Activated CD4-positive, alpha-beta T cell treated with anti-CD3 and anti-CD28 coated beads for 48 hours (primary cell): Measurements from ENCODE around the gene TVP23C.
A peak's percentile ranks its signal among the peaks of the same experiment; 100 is the strongest.

ENCODE experiments used
- DNase-seq: peaks from one replicate; pipeline ENCODE4 v3.0.0-alpha.2; 2020

TVP23C gene

GRCh38 chr17:15494821-15495220 is 68.5 kb downstream of the TVP23C start:
- DNase-seq, result no peak

- DNase-seq, result no peak
Observed at GRCh38 chr17:15493693-15494035, 69.6 kb downstream of the TVP23C start.

GRCh38 chr17:15492791-15493692 is 70.2 kb downstream of the TVP23C start:
- DNase-seq, result no peak

GRCh38 chr17:15492186-15492585 is 71.1 kb downstream of the TVP23C start:
- no peak for DNase-seq

GRCh38 chr17:15490634-15491261 is 72.5 kb downstream of the TVP23C start:
- DNase-seq, result peak; percentile 71

- DNase-seq, result no peak
Observed at GRCh38 chr17:15488557-15488956, 74.7 kb downstream of the TVP23C start.

- no peak for DNase-seq
Observed at GRCh38 chr17:15485045-15485444, 78.2 kb downstream of the TVP23C start.

GRCh38 chr17:15483431-15483830 is 79.9 kb downstream of the TVP23C start:
- DNase-seq, result no peak

GRCh38 chr17:15482476-15482875 is 80.8 kb downstream of the TVP23C start:
- DNase-seq, result no peak

GRCh38 chr17:15481481-15481880 is 81.8 kb downstream of the TVP23C start:
- DNase-seq, result no peak

GRCh38 chr17:15480204-15480603 is 83.1 kb downstream of the TVP23C start:
- DNase-seq, result no peak

GRCh38 chr17:15479703-15480102 is 83.6 kb downstream of the TVP23C start:
- DNase-seq, result no peak

- DNase-seq, result no peak
Observed at GRCh38 chr17:15478845-15479244, 84.4 kb downstream of the TVP23C start.

- DNase-seq, result no peak
Observed at GRCh38 chr17:15475631-15476354, 87.5 kb downstream of the TVP23C start.

- DNase-seq, result no peak
Observed at GRCh38 chr17:15472891-15473290, 90.4 kb downstream of the TVP23C start.

GRCh38 chr17:15470536-15470935 is 92.7 kb downstream of the TVP23C start:
- no peak for DNase-seq

GRCh38 chr17:15469260-15469659 is 94.0 kb downstream of the TVP23C start:
- no peak for DNase-seq

GRCh38 chr17:15468126-15468525 is 95.2 kb downstream of the TVP23C start:
- DNase-seq, result no peak

GRCh38 chr17:15467592-15467991 is 95.7 kb downstream of the TVP23C start, which contains the start of gene CDRT4:
Gene CDRT4 (minus strand): TSS chr17:15467621. CDS start chr17:15440238, 27,383 bp downstream.
- DNase-seq, result no peak

- no peak for DNase-seq
Observed at GRCh38 chr17:15466131-15466530, 97.2 kb downstream of the TVP23C start.

- no peak for DNase-seq
Observed at GRCh38 chr17:15465045-15465701, 98.1 kb downstream of the TVP23C start.

GRCh38 chr17:15464231-15464985 is 98.9 kb downstream of the TVP23C start:
- DNase-seq, result no peak
